Endothelial cell of umbilical vein (primary cell): Measurements from ENCODE around the gene RPS8. TPM values are rescaled to one million over a fixed set of nuclear protein-coding genes. Genes with fewer than 3 reads are reported as not detected.
"Not testable (repeated sequence)": the region's sequence is repeated elsewhere in the genome, so short reads cannot be mapped to it uniquely, and the experiment has no call there.

Experiments used
- BruUV-seq: library from RNA; stranded (reverse); fragments of 400-500 nt; replicated peaks from 2 replicates; lab custom pipeline; 2021; lab: Mats Ljungman, UMichigan
- CTCF ChIA-PET: fragments of 300-600, 350-600 bp; sonication (Branson Sonifier 250); formaldehyde crosslinking; loops from one replicate; lab custom pipeline; 2021; ENCODE audit warnings: antibody characterized with exemption, inconsistent platforms; lab: Charles Lee
- POLR2A ChIA-PET: fragments of 300-600, 350-600 bp; sonication (Branson Sonifier 250); formaldehyde crosslinking; loops from one replicate; lab custom pipeline; 2021; ENCODE audit warnings: antibody characterized with exemption, inconsistent platforms; lab: Charles Lee
- DNase-seq: peaks from one replicate; pipeline ENCODE4 v3.0.0-alpha.2; 2011; ENCODE audit warnings: low read depth, low spot score
- FAIRE-seq: peaks from 2 replicates; lab custom pipeline; 2011; peaks lifted over from hg19 to GRCh38; lab: Jason Lieb, UNC
- H2AFZ ChIP-seq: 2 replicates; pipeline ENCODE4 v1.6.0; 2012; ENCODE audit warnings: low read depth, low read length, control low read depth, inconsistent platforms
- H3K27ac ChIP-seq: 2 replicates; pipeline ENCODE4 v1.5.1; 2011; ENCODE audit warnings: low read depth, mild to moderate bottlenecking, control low read depth, low read length, moderate library complexity; ENCODE audit not compliant: insufficient read depth
- H3K27me3 ChIP-seq, 2 experiments: 2 replicates each; pipeline versions ENCODE4 v1.6.0 to v1.6.1; 2011; ENCODE audit warnings: low read length in 2 of 2, mixed read lengths in 1 of 2; ENCODE audit not compliant: control insufficient read depth in 2 of 2, insufficient read depth in 2 of 2
- H3K36me3 ChIP-seq, 2 experiments: 2 replicates in 1 of 2; 3 replicates in 1 of 2; pipeline ENCODE4 v1.5.1; 2011; ENCODE audit warnings: low read length in 2 of 2, mild to moderate bottlenecking in 1 of 2, moderate library complexity in 1 of 2; ENCODE audit not compliant: control insufficient read depth in 2 of 2, insufficient read depth in 2 of 2; ENCODE audit errors: extremely low read depth in 1 of 2
- H3K4me1 ChIP-seq: 3 replicates; pipeline ENCODE4 v1.5.1; 2011; ENCODE audit warnings: mild to moderate bottlenecking, low read length; ENCODE audit not compliant: control insufficient read depth, insufficient read depth; ENCODE audit errors: extremely low read depth
- H3K4me2 ChIP-seq: 2 replicates; pipeline ENCODE4 v1.6.1; 2011; ENCODE audit warnings: low read length, control low read depth, mixed read lengths; ENCODE audit not compliant: insufficient read depth
- H3K4me3 ChIP-seq, 3 experiments: fragments of 200-600 bp in 1 of 3; sonication (generic), shearing (Covaris generic) in 1 of 3; replicated peaks in 1 of 3; 2 replicates each; pipeline ENCODE4 v1.5.1; 2011 to 2016; ENCODE audit warnings: control low read depth in 3 of 3, low read length in 3 of 3, mild to moderate bottlenecking in 2 of 3, inconsistent platforms in 1 of 3, low read depth in 1 of 3, moderate library complexity in 1 of 3; ENCODE audit not compliant: insufficient read depth in 1 of 3
- H3K79me2 ChIP-seq: 2 replicates; pipeline ENCODE4 v1.6.0; 2012; ENCODE audit warnings: low read length, inconsistent platforms; ENCODE audit not compliant: control insufficient read depth, insufficient read depth
- H3K9ac ChIP-seq: replicated peaks from 2 replicates; pipeline ENCODE3; 2011; ENCODE audit warnings: low read length, control low read depth; ENCODE audit not compliant: insufficient read depth; ENCODE audit errors: extremely low read depth
- H3K9me1 ChIP-seq: replicated peaks from 3 replicates; pipeline ENCODE4 v1.6.0; 2011; ENCODE audit warnings: mild to moderate bottlenecking, low read length; ENCODE audit not compliant: control insufficient read depth, insufficient read depth; ENCODE audit errors: extremely low read depth
- H3K9me3 ChIP-seq: replicated peaks from 2 replicates; pipeline ENCODE4 v1.5.1; 2012; ENCODE audit warnings: low read length, inconsistent platforms; ENCODE audit not compliant: control insufficient read depth, insufficient read depth
- H4K20me1 ChIP-seq: replicated peaks from 2 replicates; pipeline ENCODE3; 2011; ENCODE audit warnings: mild to moderate bottlenecking, low read length; ENCODE audit not compliant: control insufficient read depth, insufficient read depth; ENCODE audit errors: extremely low read depth
- JUN ChIP-seq: IDR thresholded peaks from 2 replicates; pipeline ENCODE4 v1.6.1; 2011; ENCODE audit warnings: borderline replicate concordance, low read depth; ENCODE audit not compliant: insufficient read length, insufficient read depth
- POLR2A ChIP-seq: IDR thresholded peaks from 2 replicates; pipeline ENCODE4 v1.6.1; 2012; ENCODE audit warnings: low read depth, mild to moderate bottlenecking, control low read depth, low read length
- dilution Hi-C: fragments of 300-500 bp; cut with MboI; formaldehyde crosslinking; loops from one replicate; pipeline ENCODE4 v1.15.0; 2019; ENCODE audit warnings: low sequenced_read_pairs; ENCODE audit not compliant: extremely low pct_ligation_motif_present
- intact Hi-C: fragments of 100-400 bp; cut with micrococcal nuclease; formaldehyde crosslinking; loops from one replicate; pipeline ENCODE4 v1.10.0; 2022
- polyA plus RNA-seq, 4 experiments: library from polyadenylated mRNA; depleted of rRNA in 3 of 4; stranded (reverse) in 3 of 4; unstranded in 1 of 4; fragments of >200 nt; gene quantifications; 2 replicates each; pipeline versions ENCODE4 v1.2.1 to v1.2.3, GENCODE V29; 2011 to 2012; ENCODE audit warnings: missing spikeins in 1 of 4
- total RNA-seq: library from RNA; stranded (reverse); gene quantifications from 2 replicates; pipeline ENCODE4 v1.2.3, GENCODE V29; 2021

The RPS8 gene
- total and polyA plus RNA-seq, 2 donors (not counting 3 experiments of a cell fraction or from before 2014, with no cell fraction given) = 1,842 to 2,306 TPM

GRCh38 chr1:44810101-44810761 lies 34.9 kb downstream of the RPS8 start:
- no peaks in the 10 kb centered on the region for H3K9me1 ChIP-seq
- no peaks in the 10 kb centered on the region for H4K20me1 ChIP-seq
- H3K9ac ChIP-seq = peak overlapping the region; percentile 99
- H3K4me3 ChIP-seq = peak overlapping the region in 2 of 3 experiments; percentile 50 to 60
- intact Hi-C loops = no loop called here
- FAIRE-seq (no peak), DNase-seq (peak; percentile 32)
- POLR2A ChIA-PET = interaction anchor here (1.0 to 4.3 kb wide), 3 partner anchors 10 to 13 kb away, joined by 6 to 97 read pairs (median 75); partner anchors contain the start of gene PLK3
- peaks cover 67% of the 10 kb centered on the region for H3K4me1 ChIP-seq
- peak; percentile 9 for TF ChIP-seq POLR2A
- no peak for TF ChIP-seq JUN
- peak overlapping the region; percentile 100 for H3K27ac ChIP-seq
- H3K36me3 ChIP-seq = peaks cover 4 to 19% of the 10 kb centered on the region in 2 experiments
- no TSS peak for BruUV-seq
- peak overlapping the region; percentile 71 for H3K4me2 ChIP-seq
- CTCF ChIA-PET = interaction anchor here (1.0 to 3.0 kb wide), 6 partner anchors 9 to 22 kb away, joined by 3 to 50 read pairs (median 8); partner anchors contain the start of genes BEST4 and PLK3
- peaks cover 31% of the 10 kb centered on the region for H3K79me2 ChIP-seq
- no peaks in the 10 kb centered on the region for H3K9me3 ChIP-seq
- no peak overlapping the region for H2AFZ ChIP-seq
- no peaks in the 10 kb centered on the region for H3K27me3 ChIP-seq
- dilution Hi-C loops = no loop called here

- Histone ChIP-seq H3K27ac (peak overlapping the region; percentile 100), H3K9ac (peak overlapping the region; percentile 99), H3K36me3 (peaks cover 5 to 15% of the 10 kb centered on the region in 2 experiments), H3K4me3 (peak overlapping the region in 1 of 3 experiments; percentile 50), H3K79me2 (peaks cover 28% of the 10 kb centered on the region), H3K4me2 (peak overlapping the region; percentile 71), H3K4me1 (peaks cover 66% of the 10 kb centered on the region)
- CTCF ChIA-PET = interaction anchor here (3.0 kb wide), 1 partner anchor 11 kb away, joined by 50 read pairs; the partner anchor contains the start of gene PLK3
- H4K20me1 ChIP-seq, dilution Hi-C loops, H3K27me3 ChIP-seq, BruUV-seq, H2AFZ ChIP-seq, DNase-seq, H3K9me1 ChIP-seq, H3K9me3 ChIP-seq, FAIRE-seq: not testable (repeated sequence)
- intact Hi-C loops = loop anchor here (1.0 kb wide), 1 partner anchor 9 kb away; no protein-coding TSS in a partner anchor
- POLR2A ChIA-PET = interaction anchor here (4.3 kb wide), 2 partner anchors 10 kb away, joined by 75 to 97 read pairs; partner anchors contain the start of gene PLK3
These were observed 35.4 kb downstream of the RPS8 start for GRCh38 chr1:44810762-44811105.
